ENCODE data around the gene NKRF. TPM values are rescaled to one million over a fixed set of nuclear protein-coding genes. Genes with fewer than 3 reads are reported as not detected.
"Not testable (repeated sequence)": the region's sequence is repeated elsewhere in the genome, so short reads cannot be mapped to it uniquely, and the experiment has no call there.

NKRF gene
- total RNA-seq, 1 donor from 2014 or later = 17.4 TPM

DNA sequence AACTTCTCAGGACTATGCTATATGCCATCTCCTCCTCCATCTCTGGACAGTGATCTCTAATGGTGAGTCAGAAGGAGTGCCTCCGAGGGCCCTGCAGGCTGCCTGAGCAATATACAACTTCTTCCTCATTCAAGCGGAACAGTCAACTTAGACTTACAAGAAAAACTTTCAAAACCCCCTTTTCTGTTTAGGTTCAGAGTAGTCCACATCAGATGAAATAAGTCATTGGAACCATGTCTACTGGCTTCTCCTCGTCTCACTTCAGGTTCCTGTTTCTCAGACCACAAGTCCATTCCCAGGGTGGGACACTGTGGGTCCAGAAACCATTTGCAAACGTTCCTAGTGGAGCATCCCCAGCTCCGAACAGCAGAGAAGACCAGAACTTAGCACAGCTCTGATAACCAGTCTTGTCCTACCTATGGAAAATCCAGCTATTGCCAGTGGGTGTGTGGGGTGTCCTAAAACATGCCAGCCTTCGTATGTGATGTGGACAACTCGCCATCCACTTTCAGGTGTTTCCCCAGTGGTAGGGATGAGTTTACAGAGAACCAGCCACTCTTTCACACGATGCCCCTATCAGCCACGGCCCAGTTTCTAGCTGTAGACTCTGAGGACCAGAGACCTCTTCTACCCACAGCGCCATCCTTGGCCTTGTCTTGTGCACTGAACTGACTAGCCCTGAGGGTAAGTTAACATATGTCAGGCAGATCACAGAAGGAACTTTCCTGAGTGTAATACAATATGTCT lies 32.7 kb upstream of the NKRF start:
- peaks cover 2% of the 10 kb centered on the region for H3K9me3 Mint-ChIP-seq
- peaks cover 2% of the 10 kb centered on the region for H3K27me3 Mint-ChIP-seq (ENCODE audit: insufficient read depth, low read depth)
- H3F3A ChIP-seq (ENCODE audit: low read depth) = no peaks in the 10 kb centered on the region
- DNase-seq (ENCODE audit: low spot score) = no peak
- no peaks in the 10 kb centered on the region for H3K79me2 ChIP-seq (ENCODE audit: low read depth)
- H3K27ac ChIP-seq = no peak overlapping the region
- no peak overlapping the region for H3K9ac ChIP-seq
- no peak overlapping the region for H3K4me3 ChIP-seq
- TF ChIP-seq EZH2 (IDR thresholded peaks at IDR 0.05) = no peak
- TF ChIP-seq, protein P1, sequence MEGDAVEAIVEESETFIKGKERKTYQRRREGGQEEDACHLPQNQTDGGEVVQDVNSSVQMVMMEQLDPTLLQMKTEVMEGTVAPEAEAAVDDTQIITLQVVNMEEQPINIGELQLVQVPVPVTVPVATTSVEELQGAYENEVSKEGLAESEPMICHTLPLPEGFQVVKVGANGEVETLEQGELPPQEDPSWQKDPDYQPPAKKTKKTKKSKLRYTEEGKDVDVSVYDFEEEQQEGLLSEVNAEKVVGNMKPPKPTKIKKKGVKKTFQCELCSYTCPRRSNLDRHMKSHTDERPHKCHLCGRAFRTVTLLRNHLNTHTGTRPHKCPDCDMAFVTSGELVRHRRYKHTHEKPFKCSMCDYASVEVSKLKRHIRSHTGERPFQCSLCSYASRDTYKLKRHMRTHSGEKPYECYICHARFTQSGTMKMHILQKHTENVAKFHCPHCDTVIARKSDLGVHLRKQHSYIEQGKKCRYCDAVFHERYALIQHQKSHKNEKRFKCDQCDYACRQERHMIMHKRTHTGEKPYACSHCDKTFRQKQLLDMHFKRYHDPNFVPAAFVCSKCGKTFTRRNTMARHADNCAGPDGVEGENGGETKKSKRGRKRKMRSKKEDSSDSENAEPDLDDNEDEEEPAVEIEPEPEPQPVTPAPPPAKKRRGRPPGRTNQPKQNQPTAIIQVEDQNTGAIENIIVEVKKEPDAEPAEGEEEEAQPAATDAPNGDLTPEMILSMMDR (IDR thresholded peaks at IDR 0.05) = no peak
- no peak for TF ChIP-seq EZH2phosphoT487 (IDR thresholded peaks at IDR 0.05)
- H3K4me3 Mint-ChIP-seq = no peak overlapping the region
- peaks cover 18% of the 10 kb centered on the region for H3K36me3 Mint-ChIP-seq
- no peaks in the 10 kb centered on the region for H3K9me3 ChIP-seq (ENCODE audit: low read depth)
- no peak overlapping the region for H2AFZ ChIP-seq (replicated peaks)
- H3K27me3 ChIP-seq = no peaks in the 10 kb centered on the region
- peaks cover 4% of the 10 kb centered on the region for H3K4me1 Mint-ChIP-seq
- H4K20me1 ChIP-seq (ENCODE audit: low read depth) = no peaks in the 10 kb centered on the region
- no peak overlapping the region for H3K4me2 ChIP-seq
- H3K36me3 ChIP-seq = no peaks in the 10 kb centered on the region
- no peaks in the 10 kb centered on the region for H3K4me1 ChIP-seq
- no peak overlapping the region for H3K27ac Mint-ChIP-seq

- H3K36me3 Mint-ChIP-seq = peaks cover 25% of the 10 kb centered on the region
- not testable (repeated sequence) for H3K27me3 ChIP-seq; H3K4me3 Mint-ChIP-seq; H3K9me3 ChIP-seq (ENCODE audit: low read depth); H3K9ac ChIP-seq; H3K79me2 ChIP-seq (ENCODE audit: low read depth); H3K27ac ChIP-seq; H3K27ac Mint-ChIP-seq; H3K9me3 Mint-ChIP-seq; H3K27me3 Mint-ChIP-seq (ENCODE audit: insufficient read depth, low read depth); H3K36me3 ChIP-seq; H3K4me1 Mint-ChIP-seq; H3K4me2 ChIP-seq; H3K4me3 ChIP-seq; DNase-seq (ENCODE audit: low spot score); H3F3A ChIP-seq (ENCODE audit: low read depth); H4K20me1 ChIP-seq (ENCODE audit: low read depth); H2AFZ ChIP-seq (replicated peaks); H3K4me1 ChIP-seq
These were observed 31.2 kb upstream of the NKRF start for GRCh38 chrX:119637421-119637820.

DNA sequence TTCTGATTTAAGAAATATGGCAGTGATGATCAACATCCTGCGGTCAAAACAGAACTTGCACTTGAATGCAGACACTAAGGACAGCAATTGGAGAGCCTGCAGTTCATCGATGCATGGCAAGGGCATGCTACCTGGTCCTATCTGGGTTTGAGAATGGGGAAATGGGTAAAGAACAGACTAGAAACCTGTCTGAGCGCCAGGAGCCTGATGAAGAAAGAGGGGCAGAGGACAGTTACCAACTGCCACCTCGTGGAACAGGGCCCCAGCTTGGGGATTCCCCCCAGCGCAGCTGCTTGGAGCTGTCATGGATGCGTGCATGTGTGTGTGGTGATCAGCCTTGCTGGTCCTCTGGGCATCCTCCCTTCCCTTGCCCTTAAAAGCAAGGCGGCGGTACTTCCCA lies 30.2 kb upstream of the NKRF start:
- TF ChIP-seq EZH2phosphoT487 (IDR thresholded peaks at IDR 0.05) (no peak), EZH2 (IDR thresholded peaks at IDR 0.05) (no peak)
- TF ChIP-seq, protein P1 (IDR thresholded peaks at IDR 0.05) = no peak
- no peaks in the 10 kb centered on the region for H3K36me3 ChIP-seq
- H3K4me3 Mint-ChIP-seq = no peak overlapping the region
- H3F3A ChIP-seq (ENCODE audit: low read depth) = no peaks in the 10 kb centered on the region
- H3K4me2 ChIP-seq = no peak overlapping the region
- no peak overlapping the region for H3K27ac ChIP-seq
- H3K9ac ChIP-seq = no peak overlapping the region
- no peak overlapping the region for H2AFZ ChIP-seq (replicated peaks)
- H4K20me1 ChIP-seq (ENCODE audit: low read depth) = no peaks in the 10 kb centered on the region
- no peaks in the 10 kb centered on the region for H3K4me1 ChIP-seq
- no peak overlapping the region for H3K27ac Mint-ChIP-seq
- H3K9me3 ChIP-seq (ENCODE audit: low read depth) = no peaks in the 10 kb centered on the region
- peaks cover 2% of the 10 kb centered on the region for H3K27me3 Mint-ChIP-seq (ENCODE audit: insufficient read depth, low read depth)
- no peaks in the 10 kb centered on the region for H3K27me3 ChIP-seq
- H3K4me1 Mint-ChIP-seq = peaks cover 4% of the 10 kb centered on the region
- peaks cover 25% of the 10 kb centered on the region for H3K36me3 Mint-ChIP-seq
- peaks cover 5% of the 10 kb centered on the region for H3K9me3 Mint-ChIP-seq
- H3K4me3 ChIP-seq = no peak overlapping the region
- H3K79me2 ChIP-seq (ENCODE audit: low read depth) = no peaks in the 10 kb centered on the region
- no peak for DNase-seq (ENCODE audit: low spot score)

DNA sequence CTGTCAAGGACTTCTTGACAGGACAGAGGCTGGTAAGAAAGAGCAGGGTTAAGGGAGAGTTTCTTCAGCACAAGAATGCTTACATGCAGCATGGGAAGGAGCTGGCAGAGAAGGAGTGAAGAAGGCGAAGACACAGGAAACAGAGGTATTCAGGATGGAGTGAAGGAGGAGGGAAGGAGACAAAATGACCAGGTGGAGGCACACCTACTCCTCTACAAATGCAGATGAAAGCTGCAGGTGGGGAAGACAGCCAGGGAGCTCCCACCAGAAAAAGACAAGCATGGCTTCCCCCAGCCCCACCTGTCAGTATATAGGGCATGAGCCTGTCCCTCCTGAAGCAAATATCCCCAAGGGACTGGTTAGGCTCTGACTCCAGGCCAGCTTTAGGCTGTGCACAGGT lies 29.6 kb upstream of the NKRF start:
- Mint-ChIP-seq H3K4me3 (no peak overlapping the region), H3K4me1 (peaks cover 3% of the 10 kb centered on the region), H3K27ac (no peak overlapping the region), H3K36me3 (peaks cover 25% of the 10 kb centered on the region), H3K27me3 (ENCODE audit: insufficient read depth, low read depth) (peaks cover 2% of the 10 kb centered on the region), H3K9me3 (peaks cover 5% of the 10 kb centered on the region)
- H3K4me3 ChIP-seq = no peak overlapping the region
- no peak for TF ChIP-seq EZH2 (IDR thresholded peaks at IDR 0.05)
- TF ChIP-seq, protein P1 (IDR thresholded peaks at IDR 0.05) = no peak
- no peak for TF ChIP-seq EZH2phosphoT487 (IDR thresholded peaks at IDR 0.05)
- no peaks in the 10 kb centered on the region for H3K9me3 ChIP-seq (ENCODE audit: low read depth)
- H3F3A ChIP-seq (ENCODE audit: low read depth) = no peaks in the 10 kb centered on the region
- DNase-seq (ENCODE audit: low spot score) = no peak
- H3K79me2 ChIP-seq (ENCODE audit: low read depth) = no peaks in the 10 kb centered on the region
- H2AFZ ChIP-seq (replicated peaks) = no peak overlapping the region
- no peak overlapping the region for H3K4me2 ChIP-seq
- no peaks in the 10 kb centered on the region for H3K27me3 ChIP-seq
- H3K36me3 ChIP-seq = no peaks in the 10 kb centered on the region
- no peaks in the 10 kb centered on the region for H4K20me1 ChIP-seq (ENCODE audit: low read depth)
- H3K4me1 ChIP-seq = no peaks in the 10 kb centered on the region
- H3K27ac ChIP-seq = no peak overlapping the region
- no peak overlapping the region for H3K9ac ChIP-seq

Data from neural progenitor cell (in vitro differentiated cells).